ENCODE results near the gene B4GALNT1. TPM values are rescaled to one million over a fixed set of nuclear protein-coding genes. Genes with fewer than 3 reads are reported as not detected.

The B4GALNT1 gene
- total RNA-seq, 1 donor from 2014 or later = 2.2 TPM

DNA sequence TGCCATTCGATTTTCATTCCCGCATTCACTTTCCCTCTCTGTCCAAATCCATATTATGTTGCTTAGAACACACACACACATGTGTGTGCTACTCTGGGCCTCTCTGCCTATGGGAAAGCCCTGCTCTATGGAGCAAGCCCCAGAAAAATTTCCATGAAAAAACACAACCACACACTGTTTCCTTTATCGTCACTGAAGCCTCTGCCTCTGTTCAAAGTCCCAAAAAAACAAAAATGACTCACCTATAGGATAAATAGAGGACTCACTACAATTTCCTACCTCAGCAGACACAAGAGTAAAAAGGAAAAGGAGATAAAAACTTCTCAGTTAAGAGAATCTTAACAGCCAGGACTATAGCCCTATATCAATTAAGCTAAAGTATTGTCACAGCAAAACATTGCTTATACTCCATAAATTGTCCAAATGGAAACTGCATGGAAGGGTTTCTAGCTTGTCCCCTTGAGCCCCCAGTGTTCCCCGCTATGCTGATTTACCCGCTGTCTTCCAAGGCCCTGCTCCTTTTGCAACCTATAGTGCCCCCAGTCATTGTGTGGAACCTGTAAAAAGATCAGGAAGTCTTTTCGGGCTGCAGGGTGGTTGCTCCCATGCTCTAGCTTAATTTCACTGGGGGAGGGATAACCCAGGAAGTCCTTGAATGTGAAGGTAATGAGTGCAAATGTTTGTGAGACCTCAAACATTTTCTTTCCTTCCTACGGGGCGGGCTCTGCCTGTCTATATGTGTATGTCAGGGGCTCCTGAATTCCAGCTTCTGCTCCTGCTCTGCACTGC, 53.1 kb downstream of the B4GALNT1 start:
- Histone ChIP-seq H3K4me3 (ENCODE audit: low read depth, low read length) (no peak overlapping the region), H3K36me3 (ENCODE audit: control insufficient read depth, insufficient read depth, low read length) (no peaks in the 10 kb centered on the region)

DNA sequence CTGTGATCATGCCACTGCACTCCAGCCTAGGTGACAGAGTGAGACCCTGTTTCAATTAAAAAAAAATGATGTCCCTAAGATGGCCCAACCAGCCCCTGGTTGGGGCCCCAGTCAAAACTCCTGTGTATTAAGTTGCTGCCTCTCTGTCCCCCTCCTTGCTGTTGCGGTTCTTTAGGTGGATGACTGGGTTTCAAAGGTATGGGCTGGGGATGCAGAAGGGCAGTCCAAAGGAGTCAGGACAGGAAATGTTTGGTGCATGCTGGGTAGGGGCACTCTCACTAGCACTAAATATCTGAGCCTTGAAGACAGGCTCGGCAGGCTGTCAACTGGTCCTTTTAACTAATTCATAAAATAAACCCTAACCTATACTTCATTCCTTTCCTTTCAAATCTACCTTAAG, 54.0 kb downstream of the B4GALNT1 start:
- TF ChIP-seq, protein P1, sequence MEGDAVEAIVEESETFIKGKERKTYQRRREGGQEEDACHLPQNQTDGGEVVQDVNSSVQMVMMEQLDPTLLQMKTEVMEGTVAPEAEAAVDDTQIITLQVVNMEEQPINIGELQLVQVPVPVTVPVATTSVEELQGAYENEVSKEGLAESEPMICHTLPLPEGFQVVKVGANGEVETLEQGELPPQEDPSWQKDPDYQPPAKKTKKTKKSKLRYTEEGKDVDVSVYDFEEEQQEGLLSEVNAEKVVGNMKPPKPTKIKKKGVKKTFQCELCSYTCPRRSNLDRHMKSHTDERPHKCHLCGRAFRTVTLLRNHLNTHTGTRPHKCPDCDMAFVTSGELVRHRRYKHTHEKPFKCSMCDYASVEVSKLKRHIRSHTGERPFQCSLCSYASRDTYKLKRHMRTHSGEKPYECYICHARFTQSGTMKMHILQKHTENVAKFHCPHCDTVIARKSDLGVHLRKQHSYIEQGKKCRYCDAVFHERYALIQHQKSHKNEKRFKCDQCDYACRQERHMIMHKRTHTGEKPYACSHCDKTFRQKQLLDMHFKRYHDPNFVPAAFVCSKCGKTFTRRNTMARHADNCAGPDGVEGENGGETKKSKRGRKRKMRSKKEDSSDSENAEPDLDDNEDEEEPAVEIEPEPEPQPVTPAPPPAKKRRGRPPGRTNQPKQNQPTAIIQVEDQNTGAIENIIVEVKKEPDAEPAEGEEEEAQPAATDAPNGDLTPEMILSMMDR (IDR thresholded peaks at IDR 0.05; ENCODE audit: insufficient read depth, low read length, poor library complexity, severe bottlenecking) = no peak
- Histone ChIP-seq H3K4me3 (ENCODE audit: low read depth, low read length) (no peak overlapping the region), H3K36me3 (ENCODE audit: control insufficient read depth, insufficient read depth, low read length) (no peaks in the 10 kb centered on the region), H3K27me3 (ENCODE audit: control insufficient read depth, insufficient read depth, low read length) (no peaks in the 10 kb centered on the region)
- no peak for DNase-seq (ENCODE audit: low read depth)

More for the DNA sequence above, 53.1 kb downstream of the B4GALNT1 start:
- TF ChIP-seq, protein P1 (IDR thresholded peaks at IDR 0.05; ENCODE audit: insufficient read depth, low read length, poor library complexity, severe bottlenecking) = no peak
- no peak for DNase-seq (ENCODE audit: low read depth)
- no peaks in the 10 kb centered on the region for H3K27me3 ChIP-seq (ENCODE audit: control insufficient read depth, insufficient read depth, low read length)

DNA sequence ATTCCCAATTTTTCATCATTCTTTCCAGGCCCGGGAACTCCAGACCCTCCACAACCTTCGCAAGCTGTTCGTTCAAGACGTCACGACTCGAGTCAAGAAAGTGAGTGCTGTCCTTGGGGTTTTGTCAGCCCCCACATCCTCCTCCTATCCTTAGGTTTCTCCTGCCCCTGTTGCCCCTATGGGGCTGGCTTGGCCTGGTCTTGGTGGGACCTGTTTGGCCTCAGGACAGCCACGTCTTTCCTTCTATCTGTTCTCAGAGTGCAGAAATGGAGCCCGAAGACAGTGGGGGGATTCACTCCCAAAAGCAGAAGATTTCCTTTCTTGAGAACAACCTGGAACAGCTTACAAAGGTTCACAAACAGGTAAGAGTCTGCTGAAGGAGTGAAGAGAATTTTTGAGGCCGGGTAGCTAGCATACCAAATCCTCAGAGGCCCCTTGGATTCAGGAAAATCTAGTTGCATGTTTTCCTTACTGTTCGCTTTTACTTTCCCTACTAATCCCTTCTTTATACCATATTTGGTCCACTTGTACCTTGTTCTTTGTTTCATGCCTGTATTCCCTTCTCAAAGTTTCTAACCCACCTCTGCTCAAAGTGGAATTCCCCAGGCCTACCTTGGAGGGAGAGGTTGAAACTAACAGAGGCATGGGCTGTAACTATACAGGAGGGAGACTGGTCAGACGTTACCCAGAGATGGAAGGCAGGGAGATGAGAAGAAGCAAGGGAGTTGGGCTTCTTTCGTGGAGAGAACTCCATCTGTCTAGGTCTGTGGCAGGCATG, 54.8 kb downstream of the B4GALNT1 start:
- Histone ChIP-seq H3K27me3 (ENCODE audit: control insufficient read depth, insufficient read depth, low read length) (no peaks in the 10 kb centered on the region), H3K4me3 (ENCODE audit: low read depth, low read length) (no peak overlapping the region), H3K36me3 (ENCODE audit: control insufficient read depth, insufficient read depth, low read length) (no peaks in the 10 kb centered on the region)
- TF ChIP-seq, protein P1 (IDR thresholded peaks at IDR 0.05; ENCODE audit: insufficient read depth, low read length, poor library complexity, severe bottlenecking) = no peak
- DNase-seq (ENCODE audit: low read depth) = no peak

DNA sequence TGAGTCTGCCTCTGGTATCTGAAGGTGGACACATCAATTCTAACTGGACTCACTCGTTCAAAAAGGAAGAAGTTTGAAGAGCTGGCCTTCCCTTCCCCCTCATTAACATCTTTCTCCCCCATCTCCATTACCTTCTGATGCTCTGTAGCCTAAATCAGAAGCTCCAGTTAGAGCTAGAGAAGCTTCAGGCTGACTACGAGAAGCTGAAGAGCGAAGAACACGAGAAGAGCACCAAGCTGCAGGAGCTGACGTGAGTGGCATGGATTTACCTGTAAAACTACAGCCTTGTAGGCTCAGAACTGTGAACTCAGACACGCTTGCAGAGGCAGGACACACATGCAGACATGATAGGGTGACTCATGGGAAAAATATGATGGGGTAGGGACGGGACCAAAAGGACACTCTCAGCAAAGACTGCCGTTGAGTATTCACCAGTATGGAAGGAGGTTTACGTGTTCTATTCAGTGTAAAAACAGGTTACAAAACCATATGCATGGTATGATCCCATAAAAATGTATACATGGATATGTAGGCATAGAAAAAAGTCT, 56.3 kb downstream of the B4GALNT1 start:
- no peak overlapping the region for H3K4me3 ChIP-seq (ENCODE audit: low read depth, low read length)
- H3K27me3 ChIP-seq (ENCODE audit: control insufficient read depth, insufficient read depth, low read length) = no peaks in the 10 kb centered on the region
- no peak for DNase-seq (ENCODE audit: low read depth)
- no peaks in the 10 kb centered on the region for H3K36me3 ChIP-seq (ENCODE audit: control insufficient read depth, insufficient read depth, low read length)
- TF ChIP-seq, protein P1 (IDR thresholded peaks at IDR 0.05; ENCODE audit: insufficient read depth, low read length, poor library complexity, severe bottlenecking) = no peak

Other genes starting within 250 kb of the B4GALNT1 start
- gene R3HDM2, start 202.2 kb downstream of the B4GALNT1 start, total RNA-seq = 17.9 and 18.5 TPM in 2 replicates
- not detected in 2 replicates for gene INHBC, start 198.4 kb downstream of the B4GALNT1 start, total RNA-seq
- gene INHBE, start 177.9 kb downstream of the B4GALNT1 start, total RNA-seq = 4.4 and 8.7 TPM in 2 replicates
- 1.6 TPM in 2 replicates for gene GLI1, start 173.4 kb downstream of the B4GALNT1 start, total RNA-seq
- gene ARHGAP9, start 153.3 kb downstream of the B4GALNT1 start, total RNA-seq = 1.1 and 2.9 TPM in 2 replicates
- gene MARS1, start 145.1 kb downstream of the B4GALNT1 start, total RNA-seq = 260 and 268 TPM in 2 replicates
- 95.7 and 107 TPM in 2 replicates for gene DDIT3, start 112.7 kb downstream of the B4GALNT1 start, total RNA-seq
- gene MBD6, start 110.4 kb downstream of the B4GALNT1 start, total RNA-seq = 10.0 and 11.6 TPM in 2 replicates
- gene DCTN2, start 86.0 kb downstream of the B4GALNT1 start, total RNA-seq = 154 and 191 TPM in 2 replicates
- gene KIF5A, start 83.2 kb downstream of the B4GALNT1 start, total RNA-seq = 1.2 and 1.9 TPM in 2 replicates
- gene PIP4K2C, start 42.0 kb downstream of the B4GALNT1 start, total RNA-seq = 96.0 and 105 TPM in 2 replicates
- 27.3 and 34.1 TPM in 2 replicates for gene DTX3, start 28.4 kb downstream of the B4GALNT1 start, total RNA-seq
- gene ARHGEF25, start 21.8 kb downstream of the B4GALNT1 start, total RNA-seq = 2.3 and 2.4 TPM in 2 replicates
- 268 and 310 TPM in 2 replicates for gene OS9, start 60.9 kb upstream of the B4GALNT1 start, total RNA-seq
- under 0.01 TPM in 1 of 2 replicates, not detected in the other for gene AGAP2, start 105.5 kb upstream of the B4GALNT1 start, total RNA-seq
- 39.6 and 77.1 TPM in 2 replicates for gene TSPAN31, start 111.8 kb upstream of the B4GALNT1 start, total RNA-seq
- 257 and 298 TPM in 2 replicates for gene CDK4, start 119.1 kb upstream of the B4GALNT1 start, total RNA-seq
- 15.1 and 16.7 TPM in 2 replicates for gene MARCHF9, start 121.9 kb upstream of the B4GALNT1 start, total RNA-seq
- gene CYP27B1, start 133.9 kb upstream of the B4GALNT1 start, total RNA-seq = 4.3 and 5.2 TPM in 2 replicates
- 20.3 and 22.4 TPM in 2 replicates for gene METTL1, start 138.9 kb upstream of the B4GALNT1 start, total RNA-seq
- gene EEF1AKMT3, start 139.4 kb upstream of the B4GALNT1 start, total RNA-seq = 7.3 and 11.3 TPM in 2 replicates
- gene TSFM, start 149.6 kb upstream of the B4GALNT1 start, total RNA-seq = 21.5 and 31.5 TPM in 2 replicates
- gene AVIL, start 185.5 kb upstream of the B4GALNT1 start, total RNA-seq = 0.17 and 3.0 TPM in 2 replicates
- gene CTDSP2, start 213.5 kb upstream of the B4GALNT1 start, total RNA-seq = 71.2 and 79.1 TPM in 2 replicates